Measurements from ENCODE around the gene ERC2. TPM values are rescaled to one million over a fixed set of nuclear protein-coding genes. Genes with fewer than 3 reads are reported as not detected.

The ERC2 gene
- 3.1 and 6.2 TPM in 2 replicates for total RNA-seq

DNA sequence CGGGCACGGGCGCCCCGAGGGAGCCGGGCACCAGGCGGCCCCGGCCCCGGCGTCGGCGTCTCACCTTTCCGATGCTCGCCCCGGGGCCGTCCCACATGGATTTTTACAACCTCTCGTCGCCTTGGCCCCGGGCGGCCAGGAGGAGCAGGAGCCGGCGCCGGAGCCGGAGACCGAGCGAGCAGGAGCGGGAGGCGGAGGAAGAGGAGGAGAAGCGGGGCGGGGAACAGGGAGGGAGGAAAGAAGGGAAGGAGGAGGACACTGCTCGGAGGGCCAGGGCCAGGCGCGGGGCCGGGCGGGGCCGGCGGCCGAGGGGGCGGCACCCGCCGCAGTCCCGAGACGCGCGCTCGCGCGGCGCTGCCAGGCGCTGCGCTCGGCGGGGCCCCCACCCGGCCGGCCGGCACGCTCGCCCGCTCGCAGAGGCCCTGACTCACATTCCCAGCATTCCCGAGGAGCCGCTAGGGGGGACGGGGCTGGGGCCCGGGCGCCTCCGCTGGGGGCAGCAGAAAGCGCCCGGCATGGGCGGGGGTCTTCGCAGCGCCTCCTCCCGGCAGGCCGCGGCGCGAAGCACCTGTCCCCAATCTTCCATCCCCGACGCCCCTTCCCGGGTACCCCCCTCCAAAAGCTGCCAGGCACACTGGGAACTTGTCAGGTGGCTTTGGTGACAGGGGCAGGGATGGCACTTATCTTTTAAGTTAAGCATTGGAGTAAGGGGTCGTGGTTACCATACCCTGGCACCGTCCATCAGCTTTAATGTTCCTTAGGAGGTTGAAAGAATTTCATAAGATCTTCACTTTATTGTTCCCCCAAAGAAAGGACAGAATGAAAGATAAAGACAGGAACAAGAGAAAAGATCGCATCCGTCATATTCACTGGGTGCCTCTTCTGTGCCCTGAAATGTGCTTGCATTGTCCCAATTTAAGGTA is at the start of gene ERC2:
Gene ERC2, minus strand, starts transcription at position 284 of the 923 bp plus-strand sequence.
- DNase-seq (ENCODE audit: low read depth), result peak; percentile 37

DNA sequence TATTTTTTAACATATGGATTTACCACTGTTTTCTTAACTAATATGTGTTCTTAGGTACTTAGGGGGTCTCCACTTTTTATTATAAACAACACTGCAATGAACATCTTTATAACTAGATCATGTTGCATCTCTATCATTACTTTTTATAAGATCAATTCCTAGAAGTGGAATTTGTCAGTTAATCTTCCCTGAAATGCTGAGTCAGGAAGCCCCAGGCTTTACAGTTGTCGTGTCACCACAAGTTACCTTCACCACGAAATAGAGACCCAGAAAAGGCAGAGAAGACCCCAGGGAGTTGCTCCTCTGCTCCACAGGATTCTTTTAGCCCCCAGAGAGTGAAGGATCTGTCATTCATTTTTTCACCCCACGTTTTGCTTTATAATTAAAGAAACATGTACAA is 34.5 kb upstream of the ERC2 start:
- no peak for DNase-seq (ENCODE audit: low read depth)

DNA sequence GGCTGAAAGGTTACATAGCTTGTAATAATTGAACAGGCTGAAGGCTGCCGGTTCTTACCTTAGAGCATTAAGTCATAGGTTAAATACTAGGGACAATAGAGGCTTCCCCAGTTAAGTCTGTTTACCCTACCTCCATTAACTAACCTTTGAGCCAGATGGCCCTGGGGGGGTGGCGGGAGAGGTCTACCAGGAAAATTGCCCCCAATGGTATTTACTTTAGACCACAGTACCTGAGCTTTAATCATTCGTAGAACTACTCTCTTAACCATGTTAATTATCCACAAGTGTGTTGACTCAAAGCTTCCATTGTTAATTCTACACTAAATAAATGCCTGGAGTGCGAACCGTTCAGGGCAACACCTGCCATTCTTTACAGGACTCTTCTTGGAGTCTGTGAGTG is 28.1 kb upstream of the ERC2 start:
- peak; percentile 79 for DNase-seq (ENCODE audit: low read depth)

DNA sequence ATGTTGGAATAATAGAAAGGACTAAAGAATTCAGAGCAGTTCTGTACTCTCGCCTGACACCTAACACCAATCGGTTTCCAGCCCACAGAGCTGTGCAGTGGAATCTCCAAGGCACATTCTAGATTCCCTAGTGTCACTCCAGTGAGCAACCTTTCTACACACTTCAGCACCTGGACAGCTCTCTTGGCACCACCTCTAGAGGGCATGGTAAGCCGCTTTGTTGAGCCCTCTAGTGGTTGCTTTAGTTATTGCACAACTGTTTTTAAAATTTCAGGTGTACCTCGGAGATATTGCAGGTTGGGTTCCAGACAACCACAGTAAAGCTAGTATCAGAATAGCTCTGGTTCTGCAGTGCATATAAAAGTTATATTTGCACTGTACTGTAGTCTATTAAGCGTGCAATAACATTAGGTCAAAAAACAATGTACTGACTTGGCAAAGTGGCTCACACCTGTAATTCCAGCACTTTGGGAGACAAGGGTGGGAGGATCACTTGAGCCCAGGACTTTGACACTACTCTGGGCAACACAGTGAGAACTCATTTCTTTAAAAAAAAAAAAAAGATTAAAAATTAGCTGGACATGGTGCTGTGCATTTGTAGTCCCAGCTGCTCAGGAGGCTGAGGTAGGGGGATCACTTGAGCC is 26.5 kb upstream of the ERC2 start:
- peak; percentile 85 for DNase-seq (ENCODE audit: low read depth)

DNA sequence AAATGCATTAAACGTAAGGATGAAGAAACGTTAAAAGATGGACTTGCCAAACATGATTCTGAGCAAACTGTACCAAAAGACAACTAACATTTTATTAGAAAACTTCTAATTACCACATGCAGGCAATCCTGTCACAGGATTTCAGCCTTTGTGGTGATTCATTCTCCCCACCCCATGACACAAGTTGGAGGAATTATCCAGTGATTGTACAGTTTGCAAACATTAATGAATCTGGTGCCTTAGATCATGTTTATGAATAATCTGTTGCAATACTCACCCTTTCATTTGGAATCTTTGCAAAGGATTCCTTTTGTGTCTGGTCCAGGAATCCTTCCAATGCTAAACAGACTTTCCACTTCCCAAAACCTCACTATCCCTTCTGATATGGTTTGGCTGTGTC is 23.3 kb upstream of the ERC2 start:
- DNase-seq (ENCODE audit: low read depth), result peak; percentile 74

DNA sequence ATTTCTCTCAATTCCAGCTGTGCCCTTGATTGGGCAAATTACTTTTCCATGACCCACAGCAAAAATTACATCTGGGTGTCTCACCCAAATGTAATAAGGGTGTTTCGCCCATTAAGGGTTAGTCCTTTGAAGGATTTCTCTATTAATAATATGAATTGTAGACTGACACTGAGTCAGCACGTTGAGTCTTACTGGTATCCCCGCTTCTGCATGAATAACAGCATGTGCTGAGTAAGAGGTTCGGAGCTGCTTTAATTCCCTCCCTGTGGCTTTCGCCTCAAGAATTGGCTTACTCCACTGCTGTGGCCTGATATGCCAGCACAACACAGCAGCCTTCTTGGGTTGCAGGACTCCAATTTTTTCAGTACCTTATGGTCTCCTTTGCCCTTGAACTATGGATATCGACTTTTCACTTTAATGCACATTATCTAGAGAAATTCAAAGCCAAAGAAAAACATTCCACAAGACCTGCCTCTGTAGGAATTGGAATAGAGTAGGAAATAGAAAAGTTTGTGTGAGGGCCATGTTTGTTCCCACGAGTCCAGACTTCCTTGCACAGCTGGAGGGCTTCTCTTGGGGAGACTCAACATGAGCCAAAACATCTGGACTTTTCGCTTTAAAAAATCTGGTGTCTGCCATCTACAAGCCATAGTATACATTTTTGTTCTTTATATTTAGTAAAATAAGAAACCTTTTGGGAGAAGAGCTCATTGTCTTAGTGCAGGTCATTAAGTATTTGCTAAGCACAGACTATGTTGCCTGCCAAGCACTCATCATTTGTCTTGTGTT is 20.7 kb upstream of the ERC2 start:
- DNase-seq (ENCODE audit: low read depth), result no peak

DNA sequence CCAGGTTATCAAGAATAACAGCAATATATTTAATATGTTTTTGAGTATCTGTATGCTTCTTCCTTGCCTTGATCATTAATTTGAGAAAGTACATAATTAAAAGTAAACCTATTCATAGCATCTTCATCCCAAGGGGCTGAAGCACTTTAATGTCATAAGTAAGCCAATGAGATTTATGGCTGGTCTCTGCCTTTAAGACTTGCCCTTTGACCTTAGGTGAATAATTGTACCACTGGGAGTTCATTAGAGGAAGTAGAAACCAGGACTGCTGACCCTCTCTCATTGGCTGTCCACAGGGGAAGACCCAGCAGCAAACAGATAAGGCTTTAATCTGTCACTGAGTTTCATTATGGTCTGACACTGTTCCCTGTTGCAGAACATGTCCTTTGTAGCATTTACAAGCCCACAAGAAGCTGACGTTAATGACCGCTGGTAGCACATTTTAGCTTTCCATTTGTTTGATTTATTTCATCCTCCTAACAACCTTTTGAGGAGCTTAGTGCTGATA is 16.3 kb upstream of the ERC2 start:
- no peak for DNase-seq (ENCODE audit: low read depth)

DNA sequence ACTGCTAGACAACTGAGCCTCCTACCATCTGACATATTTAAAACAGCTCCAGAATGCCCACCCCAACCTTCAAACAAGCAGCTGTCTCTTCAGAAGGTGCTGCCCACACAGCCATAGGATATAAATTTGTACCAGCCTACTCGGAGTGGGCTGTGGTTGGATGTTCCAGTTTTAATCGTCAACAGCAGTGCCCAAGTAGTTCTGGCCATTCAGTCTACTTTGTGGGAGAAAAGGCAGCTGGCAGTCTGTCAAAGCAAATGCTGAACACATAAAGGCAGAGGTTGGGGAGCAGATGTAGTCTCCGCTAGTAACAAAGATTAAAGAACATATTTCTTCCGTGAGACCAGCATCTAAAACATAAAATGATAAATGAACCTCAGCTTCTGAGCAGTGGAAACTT is 15.9 kb upstream of the ERC2 start:
- DNase-seq (ENCODE audit: low read depth), result no peak

DNA sequence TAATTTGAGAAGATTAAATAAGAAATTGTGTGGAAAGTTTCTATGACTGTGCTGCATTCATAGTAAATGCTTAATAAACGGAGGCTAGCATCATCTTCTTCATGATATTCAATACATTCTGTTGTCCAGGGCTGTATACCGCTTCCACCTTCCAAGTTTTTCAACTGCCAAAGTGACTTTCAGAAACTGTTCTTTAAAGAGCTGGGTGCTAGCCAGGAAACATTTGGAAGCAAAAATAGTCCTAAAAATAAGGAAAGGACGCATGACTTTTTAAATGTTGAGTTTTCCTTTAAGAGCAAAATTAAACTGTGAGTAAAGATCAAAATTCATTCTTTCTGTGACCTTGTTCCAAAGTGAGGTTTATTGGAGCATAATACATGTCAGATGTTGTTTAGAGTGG is 9.4 kb upstream of the ERC2 start:
- DNase-seq (ENCODE audit: low read depth), result no peak

DNA sequence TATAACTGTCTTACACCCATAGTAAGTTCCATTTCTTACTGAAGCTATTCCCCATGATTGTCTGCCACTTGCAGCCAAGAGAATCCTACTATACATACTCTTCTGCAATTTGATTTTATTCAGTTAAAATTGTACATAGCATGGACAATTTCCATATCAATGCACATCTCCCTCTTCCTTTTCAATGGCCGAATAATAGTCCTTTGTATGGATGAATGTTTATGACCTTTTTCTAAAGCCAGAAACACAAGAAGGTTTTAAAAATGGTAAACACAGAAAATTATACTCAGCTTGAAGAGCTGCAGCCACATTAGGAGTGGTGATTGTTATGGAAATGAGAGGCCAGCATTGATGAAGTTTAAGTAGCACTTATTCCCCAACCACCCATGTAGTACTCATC is 8.5 kb upstream of the ERC2 start:
- DNase-seq (ENCODE audit: low read depth), result no peak

DNA sequence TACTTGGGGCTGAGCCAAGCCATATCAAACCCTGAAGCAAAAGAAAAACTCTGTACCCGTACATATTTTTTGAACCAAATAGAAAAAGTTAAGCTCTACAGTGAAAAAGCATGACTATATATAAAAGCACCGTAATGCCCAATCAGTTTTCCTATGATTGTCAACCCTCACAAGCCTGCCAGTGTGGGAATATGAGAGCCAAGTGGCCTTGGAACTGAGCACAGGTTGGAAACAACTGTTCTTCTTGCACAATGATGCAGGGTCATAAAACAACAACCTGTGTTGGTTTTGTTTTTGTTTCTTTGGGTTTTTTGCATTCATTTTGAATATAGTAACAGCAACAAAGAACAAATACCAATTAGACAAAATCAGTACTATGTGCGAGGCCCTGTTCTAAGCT is 3.5 kb upstream of the ERC2 start:
- DNase-seq (ENCODE audit: low read depth), result no peak

DNA sequence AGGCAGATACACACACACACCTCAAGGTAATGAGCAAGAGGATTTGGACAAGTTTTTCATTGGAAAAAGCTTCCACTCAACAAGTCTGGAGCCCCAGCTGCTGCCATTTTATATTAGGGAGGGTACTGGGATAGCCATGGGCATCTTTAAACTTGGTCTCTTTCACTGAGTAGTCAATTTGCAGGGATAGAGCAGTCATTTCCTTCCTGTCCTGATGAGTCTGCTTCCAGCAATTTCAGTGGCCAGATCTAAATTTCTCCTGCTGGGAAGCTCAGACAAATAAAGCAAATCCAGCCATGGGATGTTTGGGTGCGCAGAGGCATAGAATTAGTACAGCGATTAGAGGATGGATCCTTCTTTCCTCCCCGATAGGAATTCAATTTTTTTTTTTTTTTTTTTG is 874 bp upstream of the ERC2 start:
- no peak for DNase-seq (ENCODE audit: low read depth)

DNA sequence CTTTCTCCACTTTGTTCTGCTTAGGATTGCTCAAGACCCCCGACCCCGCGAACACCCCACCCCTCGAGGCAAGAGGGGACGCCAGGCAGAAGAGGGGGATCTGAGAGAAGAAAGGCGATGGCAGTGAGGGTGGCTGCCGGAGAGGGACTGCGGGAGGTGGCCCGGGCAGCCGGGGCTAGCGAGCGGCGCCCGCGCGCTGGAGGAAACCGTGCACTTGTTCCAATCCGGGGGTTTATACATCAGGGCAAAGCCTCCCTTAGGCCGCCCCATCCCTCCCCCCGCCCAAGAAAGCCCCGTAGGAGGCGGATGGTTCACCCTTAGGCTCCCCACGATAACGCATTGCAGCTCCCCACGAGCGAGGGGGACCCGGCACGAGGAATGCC is 475 bp downstream of the ERC2 start:
- no peak for DNase-seq (ENCODE audit: low read depth)

DNA sequence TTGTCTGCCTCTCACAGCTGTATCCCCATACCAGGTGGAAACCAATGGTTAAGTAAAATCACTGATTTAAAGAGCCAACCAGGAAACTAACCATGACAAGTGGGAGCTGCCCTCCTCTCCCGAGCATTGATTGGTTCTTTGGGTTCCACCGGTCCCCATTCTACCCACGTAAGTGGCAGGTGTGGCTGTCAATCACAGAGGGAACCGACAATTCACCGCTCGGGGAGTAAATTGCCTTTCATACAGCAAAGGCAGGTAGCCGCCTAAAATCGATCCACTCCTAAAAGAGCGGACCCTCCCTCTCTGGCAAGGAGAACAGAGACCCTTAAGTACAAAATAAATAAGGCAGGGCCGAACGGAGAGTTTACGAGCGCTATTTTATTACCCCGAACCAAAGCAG is 1.2 kb downstream of the ERC2 start:
- DNase-seq (ENCODE audit: low read depth), result peak; percentile 91

DNA sequence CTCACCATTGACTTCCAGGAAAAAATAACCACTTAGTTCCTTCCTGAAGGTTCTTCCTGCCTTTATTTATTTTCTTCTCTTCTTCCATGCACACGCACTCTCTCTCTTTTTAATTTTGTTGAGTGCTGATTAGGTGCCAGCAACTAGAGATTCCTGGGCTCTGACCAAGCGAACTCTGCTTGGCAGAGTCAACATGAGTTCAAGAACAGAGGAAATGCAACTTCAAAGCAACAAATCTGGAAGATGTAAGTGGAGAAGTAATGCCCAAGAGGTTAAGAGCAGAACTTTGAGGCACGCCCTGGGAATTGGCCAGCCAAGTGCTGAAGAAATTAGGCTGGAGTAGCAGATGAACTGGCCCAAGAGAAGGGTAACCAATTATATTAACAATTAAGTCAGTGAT is 8.5 kb downstream of the ERC2 start:
- DNase-seq (ENCODE audit: low read depth), result no peak

DNA sequence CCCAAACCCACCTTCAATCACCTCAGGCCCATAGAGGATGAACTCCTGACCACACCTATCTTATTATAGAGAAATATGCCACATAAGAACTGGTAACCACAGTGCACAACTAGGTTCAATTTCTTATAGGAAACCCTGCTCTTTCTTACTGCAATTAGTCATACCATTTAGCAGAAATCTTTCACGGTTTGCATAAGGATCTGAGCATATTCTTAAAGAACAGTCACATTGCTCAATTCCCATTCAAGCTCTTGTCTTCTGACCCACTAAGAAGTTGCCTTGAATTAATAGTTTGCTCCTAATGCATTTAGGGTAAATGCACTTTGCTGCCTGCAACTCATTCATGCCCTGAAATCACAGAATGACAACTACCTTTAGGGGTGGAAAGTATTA is 9.2 kb downstream of the ERC2 start:
- DNase-seq (ENCODE audit: low read depth), result peak; percentile 16

DNA sequence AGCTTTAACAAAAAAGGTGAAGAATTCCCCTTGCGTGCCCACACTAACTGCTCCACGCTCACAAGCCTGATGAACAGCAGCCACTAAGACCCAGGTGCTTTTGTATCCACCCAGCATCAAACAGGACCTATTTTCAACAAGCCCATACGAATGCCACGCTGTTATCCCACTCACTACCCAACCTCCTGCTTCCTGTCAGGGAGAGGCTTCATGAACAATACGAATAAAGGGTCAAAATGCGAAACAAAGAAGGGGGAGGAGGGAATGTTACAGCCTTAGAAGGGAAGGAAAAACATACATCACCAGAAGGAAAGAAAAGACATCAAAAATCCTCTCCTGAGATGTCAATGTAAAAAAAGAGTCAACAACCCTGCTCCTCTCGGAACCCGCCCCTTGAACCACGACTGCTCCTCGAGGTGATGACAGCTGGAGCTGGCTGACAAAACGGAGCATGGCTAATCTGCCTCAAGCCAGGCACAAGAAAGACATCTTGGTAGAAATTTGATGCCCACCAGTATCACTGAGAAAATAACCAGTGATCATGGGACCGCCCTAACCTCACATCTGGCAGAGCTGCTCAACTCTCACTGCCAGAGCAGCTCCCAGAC is 9.7 kb downstream of the ERC2 start:
- DNase-seq (ENCODE audit: low read depth), result no peak

DNA sequence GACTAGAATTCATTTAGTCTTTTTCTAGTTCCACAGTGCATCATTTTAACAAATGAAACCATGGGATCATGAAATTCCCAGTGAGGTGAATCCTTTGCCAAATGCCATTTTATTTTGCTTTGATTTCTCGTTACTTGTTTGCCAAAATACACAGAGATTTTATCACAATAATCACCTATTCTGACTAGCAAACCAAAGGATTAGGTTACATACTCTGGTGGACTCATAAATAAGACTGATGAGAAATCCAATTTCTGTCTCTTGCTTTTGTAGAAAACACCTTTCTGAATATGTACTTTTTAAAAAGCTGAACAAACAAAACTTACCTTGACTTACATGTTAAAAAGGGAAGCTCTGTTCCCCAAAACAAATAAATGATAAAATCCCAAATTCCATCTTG is 12.2 kb downstream of the ERC2 start:
- DNase-seq (ENCODE audit: low read depth), result no peak

DNA sequence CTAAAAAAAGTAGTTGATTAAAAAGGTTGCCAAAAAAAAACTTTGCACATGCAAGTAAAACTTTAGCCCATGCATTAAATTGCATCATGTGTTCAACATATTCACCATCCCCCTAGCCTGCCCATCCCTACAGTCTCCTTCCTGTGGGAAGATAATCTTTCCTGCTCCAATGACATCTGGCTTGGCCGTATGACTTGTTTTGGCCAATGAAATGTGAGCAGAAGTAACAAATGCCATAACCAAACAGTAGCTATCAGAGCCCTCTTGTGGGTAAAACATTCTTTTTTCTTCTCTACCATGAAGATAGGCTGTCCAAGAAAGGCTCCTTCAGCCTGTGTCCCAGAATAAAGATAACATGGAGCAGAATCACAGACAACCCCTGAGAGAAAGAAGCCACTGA is 15.3 kb downstream of the ERC2 start:
- no peak for DNase-seq (ENCODE audit: low read depth)

DNA sequence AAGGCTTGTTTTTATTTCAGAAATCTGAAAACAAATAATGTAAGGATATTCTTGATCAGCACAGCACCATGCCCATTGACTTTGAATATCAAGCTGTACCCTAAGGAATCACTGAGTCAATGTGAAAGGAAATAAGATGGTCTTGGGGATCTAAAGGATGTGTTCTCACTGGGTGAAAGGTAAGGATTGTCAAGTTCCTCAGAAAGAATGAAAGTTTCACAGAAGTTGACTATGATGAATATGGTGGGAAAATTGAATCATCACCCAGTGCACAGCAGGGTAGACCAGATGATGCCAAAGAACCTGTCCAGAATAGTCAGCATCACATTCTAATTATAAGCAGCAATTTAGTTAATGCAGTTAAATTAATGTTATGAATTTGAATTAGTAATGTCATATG is 16.2 kb downstream of the ERC2 start:
- no peak for DNase-seq (ENCODE audit: low read depth)

DNA sequence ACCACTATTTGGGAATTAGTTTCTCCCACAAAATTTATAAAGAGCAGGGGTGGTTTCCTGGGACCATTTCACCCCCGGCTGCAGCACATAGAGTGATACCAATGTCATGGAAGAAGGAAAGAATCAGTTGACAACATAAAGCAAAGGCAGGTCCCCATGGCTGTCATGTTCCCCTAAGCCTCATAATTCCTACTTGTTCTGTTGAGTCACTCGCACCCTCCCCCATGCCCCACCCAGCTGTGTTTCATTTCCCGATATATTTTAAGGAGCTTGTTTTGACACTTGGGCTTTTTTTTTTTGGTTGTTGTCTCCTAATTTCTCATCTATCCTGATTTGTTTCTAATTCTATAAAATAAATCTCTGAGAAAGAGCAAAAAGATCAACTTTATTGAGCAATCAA is 24.9 kb downstream of the ERC2 start:
- no peak for DNase-seq (ENCODE audit: low read depth)

DNA sequence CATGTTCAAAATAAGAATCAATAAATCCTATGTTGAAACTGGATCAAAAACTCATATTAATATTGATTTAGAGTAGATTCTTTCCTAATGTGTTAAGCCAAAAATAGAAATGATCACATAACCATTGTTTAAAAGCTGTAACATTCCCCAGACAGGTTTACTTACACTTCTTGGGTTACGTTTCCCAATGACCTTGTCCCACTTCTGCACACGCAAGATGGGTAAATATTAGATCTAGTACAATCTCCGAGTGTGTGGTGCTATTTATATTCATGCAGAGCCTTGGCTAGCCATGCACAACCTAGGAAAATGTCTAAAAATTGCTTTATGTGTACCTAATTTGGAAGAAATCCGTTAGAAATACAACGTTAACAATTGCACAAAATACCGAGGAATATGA is 39.6 kb downstream of the ERC2 start:
- DNase-seq (ENCODE audit: low read depth), result no peak
